Common myeloid progenitor, CD34-positive (primary cell): Measurements from ENCODE around the gene C10orf53.

ENCODE experiments used
- CTCF ChIA-PET: fragments of 350-600 bp; sonication (Branson Sonifier 250); formaldehyde crosslinking; loops from one replicate; lab custom pipeline; 2021; ENCODE audit warnings: antibody characterized with exemption; lab: Charles Lee
- POLR2A ChIA-PET: fragments of 350-600 bp; sonication (Branson Sonifier 250); formaldehyde crosslinking; loops from one replicate; lab custom pipeline; 2021; ENCODE audit warnings: antibody characterized with exemption; lab: Charles Lee
- DNase-seq, 3 donors: peaks; one replicate each; pipeline versions ENCODE4 v3.0.0 to v3.0.0-alpha.2; 2013
- H3K27ac ChIP-seq, 2 experiments: 1 replicate in 1 of 2; 2 replicates in 1 of 2; pipeline ENCODE4 v1.7.0; 2013; ENCODE audit warnings: inconsistent platforms in 2 of 2, low read length in 2 of 2, mild to moderate bottlenecking in 2 of 2, low read depth in 1 of 2, moderate library complexity in 1 of 2; ENCODE audit not compliant: severe bottlenecking in 2 of 2, insufficient read depth in 1 of 2, poor library complexity in 1 of 2
- H3K27me3 ChIP-seq, 5 experiments: replicated peaks in 2 of 5; 1 replicate in 3 of 5; 2 replicates in 2 of 5; pipeline versions ENCODE4 v1.6.1 to v1.7.0; 2013; ENCODE audit warnings: low read length in 4 of 5, mild to moderate bottlenecking in 2 of 5, moderate library complexity in 2 of 5, inconsistent platforms in 1 of 5; ENCODE audit not compliant: insufficient read depth in 5 of 5, control insufficient read depth in 4 of 5
- H3K36me3 ChIP-seq, 4 experiments: 1 replicate in 2 of 4; 2 replicates in 2 of 4; pipeline versions ENCODE4 v1.6.1 to v1.7.0; 2013; ENCODE audit warnings: low read length in 3 of 4, control low read depth in 1 of 4, mild to moderate bottlenecking in 1 of 4; ENCODE audit not compliant: control insufficient read depth in 4 of 4, insufficient read depth in 4 of 4
- H3K4me1 ChIP-seq, 4 experiments: 1 replicate in 3 of 4; 2 replicates in 1 of 4; pipeline versions ENCODE4 v1.6.1 to v1.7.1; 2013; ENCODE audit warnings: low read length in 3 of 4, mild to moderate bottlenecking in 3 of 4, control low read depth in 1 of 4, inconsistent platforms in 1 of 4, moderate library complexity in 1 of 4; ENCODE audit not compliant: control insufficient read depth in 4 of 4, insufficient read depth in 4 of 4; ENCODE audit errors: control extremely low read depth in 1 of 4
- H3K4me3 ChIP-seq, 7 experiments: 1 replicate in 4 of 7; 2 replicates in 3 of 7; pipeline versions ENCODE4 v1.5.1 to v1.7.0; 2013; ENCODE audit warnings: mild to moderate bottlenecking in 7 of 7, low read length in 6 of 7, moderate library complexity in 6 of 7, inconsistent platforms in 2 of 7, low read depth in 2 of 7, control low read depth in 1 of 7; ENCODE audit not compliant: insufficient read depth in 4 of 7, control insufficient read depth in 1 of 7; ENCODE audit errors: extremely low read depth in 1 of 7
- H3K9me3 ChIP-seq, 5 experiments: 1 replicate in 4 of 5; 2 replicates in 1 of 5; pipeline versions ENCODE4 v1.6.1 to v1.7.1; 2013; ENCODE audit warnings: low read length in 4 of 5, mild to moderate bottlenecking in 2 of 5, inconsistent platforms in 1 of 5, low read depth in 1 of 5, moderate library complexity in 1 of 5; ENCODE audit not compliant: control insufficient read depth in 4 of 5, insufficient read depth in 2 of 5; ENCODE audit errors: control extremely low read depth in 1 of 5
- WGBS: methylation state at CpG from one replicate; pipeline ENCODE4 v1.1.5; 2013; ENCODE audit not compliant: insufficient coverage; 5-methylcytosine and 5-hydroxymethylcytosine counted together

Gene C10orf53

DNA sequence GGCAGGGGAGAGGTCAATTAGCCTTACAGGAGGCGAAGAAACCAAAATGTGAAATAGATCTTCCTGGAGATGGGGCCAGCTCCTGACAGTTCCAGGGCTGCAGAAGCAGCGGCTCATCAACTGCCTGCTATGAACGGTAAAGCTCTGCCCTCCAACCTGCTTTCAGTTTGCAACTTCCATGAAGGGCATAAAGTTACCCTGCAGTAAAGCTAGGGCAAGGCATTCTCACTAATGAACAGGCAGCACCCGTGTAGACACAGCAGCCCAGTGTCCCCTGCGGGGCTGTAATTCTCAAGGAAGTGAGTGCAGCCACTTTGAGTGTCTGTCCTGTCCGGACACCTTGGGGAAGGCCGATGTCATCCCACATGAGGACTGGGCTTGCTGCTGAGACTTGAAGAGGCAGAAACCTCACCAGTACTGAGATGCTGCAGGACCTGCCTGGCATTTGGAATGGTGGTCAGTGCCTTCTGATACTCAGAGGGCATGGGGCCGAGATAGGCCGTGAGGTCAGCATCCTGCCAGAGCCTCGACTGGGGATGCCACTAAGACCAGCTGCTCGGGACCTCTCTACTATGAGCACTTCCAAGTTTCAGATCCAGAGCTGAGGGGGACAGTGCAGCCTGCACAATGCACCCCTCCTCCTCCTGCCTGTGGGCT lies 26.1 kb upstream of the C10orf53 start:
- 93% methylated on average over 11 of the region's 11 CpGs for WGBS
- ChIA-PET POLR2A (no interaction called here), CTCF (no interaction called here)
- no peak overlapping the region for H3K27ac ChIP-seq
- peaks cover 0 to 2% (median 0%) of the 10 kb centered on the region in 4 experiments for H3K4me1 ChIP-seq
- H3K27me3 ChIP-seq = peaks cover 0 to 72% (median 13%) of the 10 kb centered on the region in 5 experiments
- H3K36me3 ChIP-seq = no peaks in the 10 kb centered on the region
- no peak overlapping the region for H3K4me3 ChIP-seq
- no peaks in the 10 kb centered on the region for H3K9me3 ChIP-seq
- no peak for DNase-seq

DNA sequence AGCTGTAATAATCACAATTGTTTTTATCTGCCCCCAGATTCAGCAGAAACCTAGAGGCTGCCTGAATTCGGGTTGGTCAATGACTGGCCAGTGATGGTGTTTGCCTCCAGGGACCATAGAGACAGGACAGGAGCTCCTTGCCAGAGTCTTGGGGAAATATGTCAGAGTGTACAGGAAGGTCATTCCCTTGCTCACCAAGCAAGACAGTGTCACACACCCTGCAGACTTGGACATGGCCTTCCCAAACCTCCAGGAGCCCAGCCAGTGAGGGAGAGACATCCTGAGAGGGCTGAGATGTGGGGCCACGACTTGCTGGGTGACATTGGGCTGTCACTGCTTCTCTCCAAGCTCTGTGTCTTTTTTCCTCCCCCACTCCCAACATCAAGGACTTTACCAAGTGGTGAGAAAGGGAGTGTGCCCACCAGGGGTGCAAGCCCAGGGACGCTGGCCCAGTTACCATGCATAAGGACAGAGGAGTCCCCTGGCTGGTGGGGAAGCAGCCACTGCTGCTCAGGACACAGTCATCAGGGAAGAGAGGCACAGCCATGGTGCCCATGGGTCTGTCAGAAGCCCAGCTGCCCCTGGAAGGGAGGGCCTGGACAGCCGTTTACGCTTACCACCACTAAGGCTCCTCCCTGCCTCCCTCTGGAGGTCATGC lies 25.3 kb upstream of the C10orf53 start:
- H3K27me3 ChIP-seq = peaks cover 0 to 64% (median 11%) of the 10 kb centered on the region in 5 experiments
- peaks cover 0 to 3% (median 0%) of the 10 kb centered on the region in 5 experiments for H3K9me3 ChIP-seq
- no peaks in the 10 kb centered on the region for H3K36me3 ChIP-seq
- CTCF ChIA-PET = no interaction called here
- no peak overlapping the region for H3K4me3 ChIP-seq
- H3K4me1 ChIP-seq = peaks cover 0 to 2% (median 0%) of the 10 kb centered on the region in 4 experiments
- POLR2A ChIA-PET = no interaction called here
- DNase-seq = no peak
- WGBS = 86% methylated on average over 1 of the region's 5 CpGs
- no peak overlapping the region for H3K27ac ChIP-seq

DNA sequence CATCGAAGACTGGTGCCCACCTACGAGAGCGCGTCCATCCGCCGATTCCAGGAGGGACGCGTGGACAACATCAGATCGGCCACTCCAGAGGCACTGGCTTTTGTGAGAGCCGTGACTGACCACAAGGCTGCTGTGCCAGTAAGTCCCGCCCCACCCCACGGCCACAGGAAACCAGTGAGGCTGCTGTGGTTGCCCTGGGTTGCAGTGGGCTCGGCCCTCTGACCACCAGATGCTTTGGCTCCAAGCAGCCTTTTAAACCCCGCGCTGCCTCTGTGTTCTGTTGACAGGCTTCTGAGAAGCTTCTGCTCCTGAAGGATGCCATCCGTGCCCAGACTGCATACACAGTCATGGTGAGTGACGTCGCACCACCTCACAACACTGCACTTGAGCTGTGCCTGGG lies 24.4 kb upstream of the C10orf53 start:
- Histone ChIP-seq H3K27me3 (peaks cover 0 to 56% (median 11%) of the 10 kb centered on the region in 5 experiments), H3K4me3 (no peak overlapping the region), H3K27ac (no peak overlapping the region), H3K4me1 (no peaks in the 10 kb centered on the region), H3K36me3 (no peaks in the 10 kb centered on the region), H3K9me3 (peaks cover 0 to 5% (median 0%) of the 10 kb centered on the region in 5 experiments)
- DNase-seq = no peak
- ChIA-PET CTCF (no interaction called here), POLR2A (no interaction called here)
- 71% methylated on average over 18 of the region's 18 CpGs for WGBS

DNA sequence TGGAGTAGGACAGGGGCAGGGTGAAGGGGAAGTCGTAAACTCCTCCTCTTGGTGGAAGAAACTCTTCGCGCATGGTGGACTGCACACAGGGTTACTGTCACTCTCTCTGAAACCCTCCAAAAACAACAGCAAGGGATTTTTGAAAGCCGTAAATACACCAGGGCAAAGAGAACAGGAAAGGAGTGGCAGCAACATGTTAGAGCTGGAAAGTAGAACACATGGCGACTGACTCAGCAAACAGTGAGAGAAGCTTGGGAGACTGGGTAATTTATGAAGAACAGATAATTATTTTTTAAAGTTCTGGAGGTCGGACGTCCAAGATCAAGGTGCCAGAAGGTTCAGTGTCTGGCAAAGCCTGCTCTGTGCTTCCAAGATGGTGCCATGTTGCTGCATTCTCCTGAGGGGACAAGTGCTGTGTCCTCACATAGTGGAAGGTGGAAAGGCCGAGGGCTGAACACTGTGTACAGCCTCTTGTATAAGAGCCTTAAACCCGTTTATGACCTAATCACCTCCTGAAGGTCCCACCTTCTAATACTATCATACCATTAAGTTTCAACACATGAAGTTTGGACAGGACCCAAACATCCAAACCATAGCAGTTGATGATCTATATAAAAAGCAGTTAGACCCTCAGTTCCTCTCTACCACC lies 22.5 kb upstream of the C10orf53 start:
- no peak overlapping the region for H3K4me3 ChIP-seq
- ChIA-PET CTCF (no interaction called here), POLR2A (no interaction called here)
- DNase-seq = no peak
- H3K9me3 ChIP-seq = peaks cover 0 to 5% (median 0%) of the 10 kb centered on the region in 5 experiments
- H3K36me3 ChIP-seq = no peaks in the 10 kb centered on the region
- H3K27me3 ChIP-seq = peaks cover 0 to 45% (median 6%) of the 10 kb centered on the region in 5 experiments
- H3K27ac ChIP-seq = no peak overlapping the region
- 84% methylated on average over 7 of the region's 9 CpGs for WGBS
- no peaks in the 10 kb centered on the region for H3K4me1 ChIP-seq

DNA sequence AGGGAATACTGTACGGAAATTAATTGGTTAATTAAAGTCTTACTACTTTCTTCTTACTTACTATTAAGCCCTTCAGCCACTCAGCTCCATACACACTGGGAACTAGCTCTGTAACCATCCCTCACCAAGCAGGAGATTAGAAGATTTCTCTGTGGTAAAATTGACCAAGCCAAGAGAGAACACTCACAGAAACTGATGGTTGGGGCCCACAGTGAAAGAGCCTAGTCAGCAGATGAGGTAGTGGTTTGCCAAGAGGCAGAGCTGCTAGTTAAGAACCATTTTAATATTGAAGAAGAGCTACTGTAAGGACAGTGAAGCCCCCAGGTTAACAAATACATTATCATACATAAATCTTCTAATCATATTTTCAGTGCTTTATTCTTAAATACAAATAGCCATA lies 21.8 kb upstream of the C10orf53 start:
- CTCF ChIA-PET = no interaction called here
- H3K9me3 ChIP-seq = peaks cover 0 to 5% (median 0%) of the 10 kb centered on the region in 5 experiments
- WGBS = no CpG with 5 or more reads among the region's 1 CpG
- H3K27me3 ChIP-seq = peaks cover 0 to 42% (median 4%) of the 10 kb centered on the region in 5 experiments
- no peaks in the 10 kb centered on the region for H3K4me1 ChIP-seq
- H3K27ac ChIP-seq = no peak overlapping the region
- H3K36me3 ChIP-seq = no peaks in the 10 kb centered on the region
- DNase-seq = no peak
- no peak overlapping the region for H3K4me3 ChIP-seq
- POLR2A ChIA-PET = no interaction called here

DNA sequence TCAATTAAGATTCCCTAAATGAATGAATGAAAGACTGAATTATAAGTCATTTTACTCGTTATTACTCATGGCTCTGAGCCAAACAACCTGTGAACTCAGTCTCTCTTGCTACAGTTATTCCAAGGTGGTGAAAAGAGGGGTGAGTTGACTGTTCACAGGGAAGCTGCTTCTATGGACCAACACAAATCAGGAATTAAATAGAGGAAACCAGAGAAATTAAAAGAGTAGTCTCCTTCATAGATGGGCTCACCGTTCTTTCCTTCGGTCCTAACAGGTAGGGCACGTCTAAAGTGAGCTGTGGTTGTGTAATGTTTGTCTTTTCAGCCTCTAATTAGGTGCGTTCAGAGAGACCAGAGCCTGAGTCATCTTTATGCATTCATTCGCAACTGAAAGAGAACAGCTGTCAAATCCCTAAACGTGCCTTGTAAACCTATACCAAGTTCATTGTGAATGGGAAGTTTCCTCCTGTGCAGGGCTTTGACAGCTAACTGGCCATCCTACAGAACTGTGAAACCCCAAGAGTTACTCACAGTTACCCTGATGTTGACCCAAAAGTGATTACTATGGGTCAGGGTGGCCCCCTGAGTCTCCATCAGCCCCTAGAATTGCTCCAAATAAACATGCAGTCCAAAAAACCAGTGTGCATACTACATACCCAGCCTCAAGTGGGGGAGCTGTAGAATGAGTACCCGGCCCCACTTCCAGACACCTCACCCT lies 18.2 kb upstream of the C10orf53 start:
- H3K36me3 ChIP-seq = no peaks in the 10 kb centered on the region
- CTCF ChIA-PET = no interaction called here
- DNase-seq = no peak
- peaks cover 0 to 27% (median 2%) of the 10 kb centered on the region in 5 experiments for H3K27me3 ChIP-seq
- peaks cover 0 to 5% (median 0%) of the 10 kb centered on the region in 5 experiments for H3K9me3 ChIP-seq
- POLR2A ChIA-PET = no interaction called here
- H3K4me1 ChIP-seq = no peaks in the 10 kb centered on the region
- 63% methylated on average over 6 of the region's 8 CpGs for WGBS
- H3K4me3 ChIP-seq = no peak overlapping the region
- H3K27ac ChIP-seq = no peak overlapping the region
